GM23338 (cell line): ENCODE results near the gene GALNT15. TPM values are rescaled to one million over a fixed set of nuclear protein-coding genes. Genes with fewer than 3 reads are reported as not detected.

Experiments
- ATAC-seq: fragments of 200-7000 bp; cut with Tn5 transposase; 3 replicates; pipeline ENCODE4 v1.9.1; 2020
- DNase-seq: peaks from one replicate; pipeline ENCODE4 v3.0.0-alpha.2; 2015; ENCODE audit warnings: low spot score
- H2AFZ ChIP-seq: fragments of 200-600 bp; sonication (generic); 2 replicates; pipeline ENCODE4 v1.8.0; 2016; ENCODE audit warnings: antibody characterized with exemption, mild to moderate bottlenecking, moderate library complexity
- H3F3A ChIP-seq: fragments of 200-600 bp; sonication (generic); replicated peaks from 2 replicates; pipeline ENCODE4 v1.8.0; 2017; ENCODE audit warnings: antibody characterized with exemption, mixed run types, low read depth
- H3K27ac ChIP-seq: fragments of 200-600 bp; sonication (generic); 2 replicates; pipeline ENCODE4 v1.6.1; 2016; ENCODE audit warnings: low read depth
- H3K27me3 ChIP-seq: fragments of 200-600 bp; sonication (generic); 2 replicates; pipeline ENCODE4 v1.8.0; 2016; ENCODE audit warnings: mild to moderate bottlenecking, mixed run types, moderate library complexity; ENCODE audit not compliant: insufficient read depth
- H3K36me3 ChIP-seq: fragments of 200-600 bp; sonication (generic); 2 replicates; pipeline ENCODE4 v1.8.0; 2016; ENCODE audit warnings: mild to moderate bottlenecking; ENCODE audit not compliant: insufficient read depth
- H3K4me1 ChIP-seq: fragments of 200-600 bp; sonication (generic); 2 replicates; pipeline ENCODE4 v1.8.0; 2016; ENCODE audit warnings: mild to moderate bottlenecking, moderate library complexity; ENCODE audit not compliant: insufficient read depth
- H3K4me2 ChIP-seq: fragments of 200-600 bp; sonication (generic); 2 replicates; pipeline ENCODE4 v1.7.1; 2017; ENCODE audit warnings: mixed run types
- H3K4me3 ChIP-seq: fragments of 200-600 bp; sonication (generic); 2 replicates; pipeline ENCODE4 v1.6.1; 2016; ENCODE audit warnings: mixed run types
- H3K79me2 ChIP-seq: fragments of 200-600 bp; sonication (generic); replicated peaks from 2 replicates; pipeline ENCODE4 v1.8.0; 2017; ENCODE audit warnings: mild to moderate bottlenecking; ENCODE audit not compliant: insufficient read depth
- H3K9me2 ChIP-seq: fragments of 200-600 bp; sonication (generic); 2 replicates; pipeline ENCODE4 v1.8.0; 2017; ENCODE audit not compliant: insufficient read depth
- H4K20me1 ChIP-seq: fragments of 200-600 bp; sonication (generic); replicated peaks from 2 replicates; pipeline ENCODE4 v1.8.0; 2017; ENCODE audit warnings: mild to moderate bottlenecking; ENCODE audit not compliant: insufficient read depth
- H3K27ac Mint-ChIP-seq: 2 replicates; pipeline ENCODE4 v1.8.0; 2020; ENCODE audit warnings: inconsistent platforms, mild to moderate bottlenecking, moderate library complexity, mixed read lengths
- H3K27me3 Mint-ChIP-seq: 3 replicates; pipeline ENCODE4 v1.8.0; 2022; ENCODE audit warnings: low read depth, mild to moderate bottlenecking, moderate library complexity, mixed read lengths, inconsistent platforms; ENCODE audit not compliant: insufficient read depth, poor library complexity
- H3K36me3 Mint-ChIP-seq: 3 replicates; pipeline ENCODE4 v1.8.0; 2021; ENCODE audit warnings: low read depth, mild to moderate bottlenecking, inconsistent platforms, moderate library complexity, mixed read lengths
- H3K4me1 Mint-ChIP-seq: 3 replicates; pipeline ENCODE4 v1.8.0; 2020; ENCODE audit warnings: mild to moderate bottlenecking, inconsistent platforms, mixed read lengths
- H3K4me3 Mint-ChIP-seq: 3 replicates; pipeline ENCODE4 v1.8.0; 2021; ENCODE audit warnings: moderate library complexity, mild to moderate bottlenecking, inconsistent platforms, mixed read lengths
- H3K9me3 Mint-ChIP-seq: 3 replicates; pipeline ENCODE4 v1.8.0; 2020; ENCODE audit warnings: moderate library complexity, mild to moderate bottlenecking, inconsistent platforms, mixed read lengths
- CREB1 ChIP-seq: fragments of 250-450 bp; sonication (Bioruptor Pico); IDR thresholded peaks from 2 replicates; pipeline ENCODE4 v1.5.0; 2020; ENCODE audit warnings: low read depth, mild to moderate bottlenecking, moderate library complexity
- EZH2 ChIP-seq: fragments of 200-600 bp; sonication (generic); IDR thresholded peaks from one replicate; pipeline ENCODE4 v1.8.0; 2017; ENCODE audit warnings: antibody characterized with exemption, mild to moderate bottlenecking, low read depth; ENCODE audit not compliant: unreplicated experiment
- EZH2phosphoT487 ChIP-seq: fragments of 200-600 bp; sonication (generic); IDR thresholded peaks from one replicate; pipeline ENCODE4 v1.8.1; 2018; ENCODE audit warnings: antibody characterized with exemption; ENCODE audit not compliant: unreplicated experiment
- JUNB ChIP-seq: IDR thresholded peaks from one replicate; pipeline ENCODE4 v1.6.1; 2016; ENCODE audit warnings: antibody characterized with exemption; ENCODE audit not compliant: unreplicated experiment
- NANOG ChIP-seq: IDR thresholded peaks from 2 replicates; pipeline ENCODE4 v1.6.1; 2016; ENCODE audit warnings: antibody characterized with exemption, borderline replicate concordance
- POLR2AphosphoS5 ChIP-seq: IDR thresholded peaks from 2 replicates; pipeline ENCODE4 v1.6.1; 2016; ENCODE audit warnings: antibody characterized with exemption, low read depth
- STAT1 ChIP-seq: IDR thresholded peaks from one replicate; pipeline ENCODE4 v1.6.1; 2016; ENCODE audit warnings: antibody characterized with exemption; ENCODE audit not compliant: unreplicated experiment
- ZNF114 ChIP-seq: fragments of 250-450 bp; sonication (Bioruptor Pico); IDR thresholded peaks from 2 replicates; pipeline ENCODE4 v1.5.0; 2020; ENCODE audit warnings: mild to moderate bottlenecking, moderate library complexity
- ZNF331 ChIP-seq: fragments of 250-450 bp; sonication (Bioruptor Pico); IDR thresholded peaks from 2 replicates; pipeline ENCODE4 v1.5.0; 2020; ENCODE audit warnings: low read depth, mild to moderate bottlenecking, moderate library complexity
- polyA plus RNA-seq: library from polyadenylated mRNA; unstranded; fragments of >200 nt; fragmentation: Nextera tagmentation; extraction: Ambion mirVana; gene quantifications from 2 replicates; pipeline ENCODE4 v1.2.1, GENCODE V29; 2016
- total RNA-seq: library from RNA; depleted of rRNA; stranded (reverse); fragments of >200 nt; shearing (Covaris generic); gene quantifications from 2 replicates; pipeline ENCODE4 v1.2.3, GENCODE V29; 2014
- TF ChIP-seq, protein P1 (sequence below): fragments of 250-450 bp; sonication (Bioruptor Pico); IDR thresholded peaks from 2 replicates; pipeline ENCODE4 v1.5.0; 2020; ENCODE audit warnings: mild to moderate bottlenecking, moderate library complexity
- TF ChIP-seq, protein P2 (sequence below): IDR thresholded peaks from 2 replicates; pipeline ENCODE4 v1.6.1; 2016; ENCODE audit warnings: antibody characterized with exemption
- TF ChIP-seq, protein P3 (sequence below), 2 experiments: fragments of 200-600 bp in 1 of 2; sonication (generic) in 1 of 2; conservative IDR thresholded peaks; 2 replicates each; pipeline versions ENCODE4 v1.5.1 to v1.6.1; 2016 to 2017; ENCODE audit warnings: antibody characterized with exemption in 2 of 2, low read depth in 2 of 2, mild to moderate bottlenecking in 2 of 2, moderate library complexity in 1 of 2
- TF ChIP-seq, protein P4 (sequence below): IDR thresholded peaks from one replicate; pipeline ENCODE4 v1.6.1; 2018; ENCODE audit warnings: antibody characterized with exemption; ENCODE audit not compliant: unreplicated experiment

Gene GALNT15
- total and polyA plus RNA-seq, 2 experiments from 2014 or later, result 0.06 to 0.35 TPM

DNA sequence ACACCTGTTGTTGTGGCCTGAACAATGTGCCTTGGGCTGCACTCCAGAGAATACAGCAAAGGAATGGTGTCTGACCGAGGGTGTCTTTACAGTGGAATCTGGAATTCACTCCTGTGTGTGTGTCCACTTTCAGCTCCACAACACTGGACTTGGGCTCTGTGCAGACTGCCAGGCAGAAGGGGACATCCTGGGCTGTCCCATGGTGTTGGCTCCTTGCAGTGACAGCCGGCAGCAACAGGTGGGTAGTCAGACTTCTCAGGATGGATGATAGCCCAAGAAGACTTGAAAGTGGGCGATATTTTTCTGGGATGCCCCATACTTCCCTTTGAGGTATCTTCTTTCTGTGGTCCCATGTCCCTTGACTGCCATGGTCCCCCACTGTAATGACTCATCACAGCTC lies 45.3 kb downstream of the GALNT15 start:
- no peaks in the 10 kb centered on the region for H3F3A ChIP-seq
- no peak for ATAC-seq
- Mint-ChIP-seq H3K36me3 (no peaks in the 10 kb centered on the region), H3K27me3 (no peaks in the 10 kb centered on the region), H3K9me3 (no peaks in the 10 kb centered on the region; the same call in 2 of the 3 replicates), H3K27ac (no peak overlapping the region), H3K4me3 (no peak overlapping the region), H3K4me1 (no peaks in the 10 kb centered on the region)
- no peak overlapping the region for H3K4me2 ChIP-seq
- H3K4me3 ChIP-seq, result no peak overlapping the region
- no peak for DNase-seq
- TF ChIP-seq, protein P1, sequence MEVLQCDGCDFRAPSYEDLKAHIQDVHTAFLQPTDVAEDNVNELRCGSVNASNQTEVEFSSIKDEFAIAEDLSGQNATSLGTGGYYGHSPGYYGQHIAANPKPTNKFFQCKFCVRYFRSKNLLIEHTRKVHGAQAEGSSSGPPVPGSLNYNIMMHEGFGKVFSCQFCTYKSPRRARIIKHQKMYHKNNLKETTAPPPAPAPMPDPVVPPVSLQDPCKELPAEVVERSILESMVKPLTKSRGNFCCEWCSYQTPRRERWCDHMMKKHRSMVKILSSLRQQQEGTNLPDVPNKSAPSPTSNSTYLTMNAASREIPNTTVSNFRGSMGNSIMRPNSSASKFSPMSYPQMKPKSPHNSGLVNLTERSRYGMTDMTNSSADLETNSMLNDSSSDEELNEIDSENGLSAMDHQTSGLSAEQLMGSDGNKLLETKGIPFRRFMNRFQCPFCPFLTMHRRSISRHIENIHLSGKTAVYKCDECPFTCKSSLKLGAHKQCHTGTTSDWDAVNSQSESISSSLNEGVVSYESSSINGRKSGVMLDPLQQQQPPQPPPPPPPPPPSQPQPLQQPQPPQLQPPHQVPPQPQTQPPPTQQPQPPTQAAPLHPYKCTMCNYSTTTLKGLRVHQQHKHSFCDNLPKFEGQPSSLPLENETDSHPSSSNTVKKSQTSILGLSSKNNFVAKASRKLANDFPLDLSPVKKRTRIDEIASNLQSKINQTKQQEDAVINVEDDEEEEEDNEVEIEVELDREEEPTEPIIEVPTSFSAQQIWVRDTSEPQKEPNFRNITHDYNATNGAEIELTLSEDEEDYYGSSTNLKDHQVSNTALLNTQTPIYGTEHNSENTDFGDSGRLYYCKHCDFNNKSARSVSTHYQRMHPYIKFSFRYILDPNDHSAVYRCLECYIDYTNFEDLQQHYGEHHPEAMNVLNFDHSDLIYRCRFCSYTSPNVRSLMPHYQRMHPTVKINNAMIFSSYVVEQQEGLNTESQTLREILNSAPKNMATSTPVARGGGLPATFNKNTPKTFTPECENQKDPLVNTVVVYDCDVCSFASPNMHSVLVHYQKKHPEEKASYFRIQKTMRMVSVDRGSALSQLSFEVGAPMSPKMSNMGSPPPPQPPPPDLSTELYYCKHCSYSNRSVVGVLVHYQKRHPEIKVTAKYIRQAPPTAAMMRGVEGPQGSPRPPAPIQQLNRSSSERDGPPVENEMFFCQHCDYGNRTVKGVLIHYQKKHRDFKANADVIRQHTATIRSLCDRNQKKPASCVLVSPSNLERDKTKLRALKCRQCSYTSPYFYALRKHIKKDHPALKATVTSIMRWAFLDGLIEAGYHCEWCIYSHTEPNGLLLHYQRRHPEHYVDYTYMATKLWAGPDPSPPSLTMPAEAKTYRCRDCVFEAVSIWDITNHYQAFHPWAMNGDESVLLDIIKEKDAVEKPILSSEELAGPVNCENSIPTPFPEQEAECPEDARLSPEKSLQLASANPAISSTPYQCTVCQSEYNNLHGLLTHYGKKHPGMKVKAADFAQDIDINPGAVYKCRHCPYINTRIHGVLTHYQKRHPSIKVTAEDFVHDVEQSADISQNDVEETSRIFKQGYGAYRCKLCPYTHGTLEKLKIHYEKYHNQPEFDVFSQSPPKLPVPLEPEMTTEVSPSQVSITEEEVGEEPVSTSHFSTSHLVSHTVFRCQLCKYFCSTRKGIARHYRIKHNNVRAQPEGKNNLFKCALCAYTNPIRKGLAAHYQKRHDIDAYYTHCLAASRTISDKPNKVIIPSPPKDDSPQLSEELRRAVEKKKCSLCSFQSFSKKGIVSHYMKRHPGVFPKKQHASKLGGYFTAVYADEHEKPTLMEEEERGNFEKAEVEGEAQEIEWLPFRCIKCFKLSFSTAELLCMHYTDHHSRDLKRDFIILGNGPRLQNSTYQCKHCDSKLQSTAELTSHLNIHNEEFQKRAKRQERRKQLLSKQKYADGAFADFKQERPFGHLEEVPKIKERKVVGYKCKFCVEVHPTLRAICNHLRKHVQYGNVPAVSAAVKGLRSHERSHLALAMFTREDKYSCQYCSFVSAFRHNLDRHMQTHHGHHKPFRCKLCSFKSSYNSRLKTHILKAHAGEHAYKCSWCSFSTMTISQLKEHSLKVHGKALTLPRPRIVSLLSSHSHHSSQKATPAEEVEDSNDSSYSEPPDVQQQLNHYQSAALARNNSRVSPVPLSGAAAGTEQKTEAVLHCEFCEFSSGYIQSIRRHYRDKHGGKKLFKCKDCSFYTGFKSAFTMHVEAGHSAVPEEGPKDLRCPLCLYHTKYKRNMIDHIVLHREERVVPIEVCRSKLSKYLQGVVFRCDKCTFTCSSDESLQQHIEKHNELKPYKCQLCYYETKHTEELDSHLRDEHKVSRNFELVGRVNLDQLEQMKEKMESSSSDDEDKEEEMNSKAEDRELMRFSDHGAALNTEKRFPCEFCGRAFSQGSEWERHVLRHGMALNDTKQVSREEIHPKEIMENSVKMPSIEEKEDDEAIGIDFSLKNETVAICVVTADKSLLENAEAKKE (CRISPR knock-in tag), result no peak
- no peak for TF ChIP-seq JUNB
- TF ChIP-seq ZNF114 (CRISPR knock-in tag), result no peak
- TF ChIP-seq EZH2phosphoT487, result no peak
- TF ChIP-seq, protein P2, sequence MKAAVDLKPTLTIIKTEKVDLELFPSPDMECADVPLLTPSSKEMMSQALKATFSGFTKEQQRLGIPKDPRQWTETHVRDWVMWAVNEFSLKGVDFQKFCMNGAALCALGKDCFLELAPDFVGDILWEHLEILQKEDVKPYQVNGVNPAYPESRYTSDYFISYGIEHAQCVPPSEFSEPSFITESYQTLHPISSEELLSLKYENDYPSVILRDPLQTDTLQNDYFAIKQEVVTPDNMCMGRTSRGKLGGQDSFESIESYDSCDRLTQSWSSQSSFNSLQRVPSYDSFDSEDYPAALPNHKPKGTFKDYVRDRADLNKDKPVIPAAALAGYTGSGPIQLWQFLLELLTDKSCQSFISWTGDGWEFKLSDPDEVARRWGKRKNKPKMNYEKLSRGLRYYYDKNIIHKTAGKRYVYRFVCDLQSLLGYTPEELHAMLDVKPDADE, result no peak
- TF ChIP-seq CREB1 (CRISPR knock-in tag), result no peak
- TF ChIP-seq ZNF331 (CRISPR knock-in tag), result no peak
- TF ChIP-seq, protein P3, sequence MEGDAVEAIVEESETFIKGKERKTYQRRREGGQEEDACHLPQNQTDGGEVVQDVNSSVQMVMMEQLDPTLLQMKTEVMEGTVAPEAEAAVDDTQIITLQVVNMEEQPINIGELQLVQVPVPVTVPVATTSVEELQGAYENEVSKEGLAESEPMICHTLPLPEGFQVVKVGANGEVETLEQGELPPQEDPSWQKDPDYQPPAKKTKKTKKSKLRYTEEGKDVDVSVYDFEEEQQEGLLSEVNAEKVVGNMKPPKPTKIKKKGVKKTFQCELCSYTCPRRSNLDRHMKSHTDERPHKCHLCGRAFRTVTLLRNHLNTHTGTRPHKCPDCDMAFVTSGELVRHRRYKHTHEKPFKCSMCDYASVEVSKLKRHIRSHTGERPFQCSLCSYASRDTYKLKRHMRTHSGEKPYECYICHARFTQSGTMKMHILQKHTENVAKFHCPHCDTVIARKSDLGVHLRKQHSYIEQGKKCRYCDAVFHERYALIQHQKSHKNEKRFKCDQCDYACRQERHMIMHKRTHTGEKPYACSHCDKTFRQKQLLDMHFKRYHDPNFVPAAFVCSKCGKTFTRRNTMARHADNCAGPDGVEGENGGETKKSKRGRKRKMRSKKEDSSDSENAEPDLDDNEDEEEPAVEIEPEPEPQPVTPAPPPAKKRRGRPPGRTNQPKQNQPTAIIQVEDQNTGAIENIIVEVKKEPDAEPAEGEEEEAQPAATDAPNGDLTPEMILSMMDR (conservative IDR thresholded peaks at IDR 0.05; ENCODE audit: low read depth in 2 of 2), result no peak
- no peak for TF ChIP-seq STAT1
- TF ChIP-seq NANOG, result no peak
- no peak for TF ChIP-seq POLR2AphosphoS5
- TF ChIP-seq, protein P4, sequence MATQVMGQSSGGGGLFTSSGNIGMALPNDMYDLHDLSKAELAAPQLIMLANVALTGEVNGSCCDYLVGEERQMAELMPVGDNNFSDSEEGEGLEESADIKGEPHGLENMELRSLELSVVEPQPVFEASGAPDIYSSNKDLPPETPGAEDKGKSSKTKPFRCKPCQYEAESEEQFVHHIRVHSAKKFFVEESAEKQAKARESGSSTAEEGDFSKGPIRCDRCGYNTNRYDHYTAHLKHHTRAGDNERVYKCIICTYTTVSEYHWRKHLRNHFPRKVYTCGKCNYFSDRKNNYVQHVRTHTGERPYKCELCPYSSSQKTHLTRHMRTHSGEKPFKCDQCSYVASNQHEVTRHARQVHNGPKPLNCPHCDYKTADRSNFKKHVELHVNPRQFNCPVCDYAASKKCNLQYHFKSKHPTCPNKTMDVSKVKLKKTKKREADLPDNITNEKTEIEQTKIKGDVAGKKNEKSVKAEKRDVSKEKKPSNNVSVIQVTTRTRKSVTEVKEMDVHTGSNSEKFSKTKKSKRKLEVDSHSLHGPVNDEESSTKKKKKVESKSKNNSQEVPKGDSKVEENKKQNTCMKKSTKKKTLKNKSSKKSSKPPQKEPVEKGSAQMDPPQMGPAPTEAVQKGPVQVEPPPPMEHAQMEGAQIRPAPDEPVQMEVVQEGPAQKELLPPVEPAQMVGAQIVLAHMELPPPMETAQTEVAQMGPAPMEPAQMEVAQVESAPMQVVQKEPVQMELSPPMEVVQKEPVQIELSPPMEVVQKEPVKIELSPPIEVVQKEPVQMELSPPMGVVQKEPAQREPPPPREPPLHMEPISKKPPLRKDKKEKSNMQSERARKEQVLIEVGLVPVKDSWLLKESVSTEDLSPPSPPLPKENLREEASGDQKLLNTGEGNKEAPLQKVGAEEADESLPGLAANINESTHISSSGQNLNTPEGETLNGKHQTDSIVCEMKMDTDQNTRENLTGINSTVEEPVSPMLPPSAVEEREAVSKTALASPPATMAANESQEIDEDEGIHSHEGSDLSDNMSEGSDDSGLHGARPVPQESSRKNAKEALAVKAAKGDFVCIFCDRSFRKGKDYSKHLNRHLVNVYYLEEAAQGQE, result no peak
- TF ChIP-seq EZH2, result no peak
- H2AFZ ChIP-seq, result no peak overlapping the region
- H3K79me2 ChIP-seq, result no peaks in the 10 kb centered on the region
- no peak overlapping the region for H3K27ac ChIP-seq
- H3K36me3 ChIP-seq, result no peaks in the 10 kb centered on the region
- H4K20me1 ChIP-seq, result no peaks in the 10 kb centered on the region
- H3K9me2 ChIP-seq, result 0 out of 2 replicates have a peak, but pooled peaks cover 3% of the 10 kb centered on the region
- no peaks in the 10 kb centered on the region for H3K27me3 ChIP-seq
- no peaks in the 10 kb centered on the region for H3K4me1 ChIP-seq
